Activated CD4-positive, alpha-beta T cell treated with anti-CD3 and anti-CD28 coated beads for 4 hours (primary cell): ENCODE data around the gene UGP2.
"Not testable (repeated sequence)": the region's sequence is repeated elsewhere in the genome, so short reads cannot be mapped to it uniquely, and the experiment has no call there.

ENCODE experiments used
- DNase-seq, 2 donors: peaks; one replicate each; pipeline ENCODE4 v3.0.0-alpha.2; 2020

UGP2 gene

DNA sequence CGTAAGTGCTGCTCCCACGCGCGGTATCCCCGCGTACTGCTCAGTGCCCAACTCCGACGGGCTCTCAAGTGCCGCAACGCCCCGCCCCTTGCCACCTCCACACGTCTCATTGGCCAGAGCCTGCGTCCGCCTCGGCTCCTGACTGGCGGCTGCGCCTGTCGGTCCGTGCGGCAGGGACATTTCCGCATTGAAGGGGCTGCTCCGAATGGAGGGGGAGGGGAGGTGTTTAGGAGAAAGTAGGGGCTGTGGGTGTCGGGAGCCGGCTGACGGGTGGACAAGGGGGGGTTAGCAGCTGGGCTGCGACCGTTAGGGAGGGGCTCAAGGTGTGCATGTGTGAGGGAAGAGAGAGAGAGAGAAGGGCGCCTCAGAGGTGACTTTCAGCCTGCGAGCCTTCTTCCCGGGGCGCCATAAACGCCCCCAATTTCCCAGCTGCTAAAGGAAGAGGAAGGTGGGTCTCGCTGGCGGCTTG is 877 bp upstream of the UGP2 start:
- peak; percentile 97 to 98 for DNase-seq

DNA sequence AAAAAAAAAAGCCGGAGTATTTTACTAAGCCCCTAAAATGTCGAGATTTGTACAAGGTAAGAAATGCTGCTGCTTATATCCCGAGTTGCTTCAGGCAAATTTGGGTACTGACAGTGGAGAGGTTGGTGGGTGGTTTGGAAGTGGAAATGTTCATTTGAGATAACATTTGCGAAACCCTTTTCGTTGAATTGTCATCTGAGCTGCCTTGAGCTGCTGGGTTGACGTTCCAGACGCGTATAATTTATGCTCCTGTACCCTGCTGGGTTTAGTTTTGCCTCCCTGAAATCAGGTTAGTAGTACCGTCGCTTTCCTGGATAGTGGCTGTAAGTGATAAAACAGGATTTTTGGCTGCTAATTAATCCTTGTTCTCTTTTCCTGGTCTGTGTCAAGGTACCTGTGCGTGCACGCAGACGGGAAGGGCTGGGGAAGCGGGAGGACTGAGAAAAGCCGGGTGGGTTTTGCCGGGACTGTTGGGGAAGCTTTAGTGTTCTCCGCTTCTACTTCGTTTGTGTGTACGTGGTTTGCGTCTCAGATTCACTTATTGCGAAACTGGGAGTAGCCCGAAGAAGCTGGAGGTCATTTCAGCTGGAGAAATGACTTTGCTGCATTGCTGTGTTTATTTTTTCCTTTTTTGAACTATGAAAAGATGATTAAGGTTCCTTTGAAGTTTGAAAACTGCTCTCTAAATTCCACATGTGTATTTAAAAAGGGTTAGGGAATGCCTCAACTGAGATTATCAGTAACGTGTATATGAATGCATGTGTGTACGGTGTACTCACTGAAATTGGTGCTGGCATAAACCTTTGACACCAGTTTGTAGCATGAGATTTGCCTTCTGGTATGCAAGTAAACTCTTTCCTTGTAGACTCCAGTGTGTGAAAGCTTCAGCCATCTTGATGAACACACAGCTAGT is 709 bp downstream of the UGP2 start:
- DNase-seq = no peak

DNA sequence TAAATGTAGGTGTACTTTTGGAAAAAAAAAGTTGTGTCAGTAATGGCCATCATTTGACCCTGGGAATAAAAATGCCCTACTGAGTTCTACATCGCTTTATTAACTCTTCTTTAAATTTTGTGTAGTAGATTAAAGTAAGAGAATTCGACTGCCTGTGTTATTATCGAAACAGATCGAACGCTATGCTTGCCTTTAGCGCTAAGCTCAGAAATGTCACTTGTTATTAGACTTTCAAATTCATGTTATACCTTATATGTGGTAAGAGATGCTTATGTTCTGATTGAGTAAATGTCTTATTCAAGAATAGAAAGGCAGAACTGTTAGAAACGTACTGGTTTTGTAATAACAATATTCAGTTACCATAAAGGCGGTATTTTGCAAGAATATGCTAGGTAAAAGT is 1.4 kb downstream of the UGP2 start:
- no peak for DNase-seq

DNA sequence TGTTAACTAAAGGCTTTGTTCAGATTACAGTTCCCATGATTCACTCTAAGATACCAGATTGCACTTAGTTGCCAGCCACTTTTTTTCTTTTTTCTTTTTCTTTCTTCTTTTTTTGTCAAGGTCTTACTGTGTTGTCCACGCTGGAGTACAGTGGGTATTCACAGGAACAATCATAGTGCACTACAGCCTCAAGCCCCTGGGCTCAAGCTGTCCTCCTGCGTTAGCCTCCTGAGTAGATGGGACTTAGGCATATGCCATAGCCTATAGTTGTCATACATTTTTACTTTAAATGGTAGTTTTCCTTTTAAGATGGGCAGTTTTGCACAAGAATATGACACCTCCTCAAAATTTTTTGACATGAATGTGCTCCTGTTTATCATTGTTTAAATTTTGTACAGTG is 2.1 kb downstream of the UGP2 start:
- DNase-seq = no peak

DNA sequence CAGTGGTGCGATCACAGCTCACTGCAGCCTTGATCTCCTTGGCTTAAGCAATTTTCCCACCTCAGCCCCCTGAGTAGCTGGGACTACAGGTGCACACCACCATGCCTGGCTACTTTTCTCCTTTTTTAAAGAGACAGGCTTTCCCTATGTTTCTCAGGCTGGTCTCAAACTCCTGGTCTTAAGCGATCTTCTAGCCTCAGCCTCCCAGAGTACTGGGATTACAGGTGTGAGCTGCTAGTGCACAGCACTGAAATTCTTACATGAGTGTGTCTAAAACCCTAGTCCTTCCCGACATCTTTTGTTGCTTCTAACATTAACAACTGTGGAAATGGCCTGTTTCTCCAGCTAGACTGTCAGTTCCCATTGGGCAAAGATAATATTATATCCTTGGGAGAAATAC is 2.9 kb downstream of the UGP2 start:
- DNase-seq = no peak

DNA sequence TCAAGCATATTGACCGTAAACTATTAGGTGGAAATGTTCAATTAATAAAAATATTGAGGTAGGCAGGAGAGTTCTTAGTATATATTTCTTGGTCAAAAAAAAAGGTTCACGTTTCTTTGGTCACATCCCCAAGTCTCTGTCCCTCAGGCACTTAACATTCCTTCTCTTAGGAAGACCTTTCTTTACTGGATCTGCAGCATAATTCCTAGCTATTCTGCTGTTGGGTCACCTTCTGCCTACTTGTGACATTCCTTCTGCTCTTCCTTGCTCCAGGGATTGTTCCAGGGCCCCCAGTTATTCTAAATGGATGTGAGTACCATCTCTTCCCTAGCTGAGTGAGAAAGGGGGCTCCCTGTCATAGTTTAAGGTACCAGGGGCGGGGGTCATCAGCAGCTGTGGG is 4.2 kb downstream of the UGP2 start:
- no peak for DNase-seq

DNA sequence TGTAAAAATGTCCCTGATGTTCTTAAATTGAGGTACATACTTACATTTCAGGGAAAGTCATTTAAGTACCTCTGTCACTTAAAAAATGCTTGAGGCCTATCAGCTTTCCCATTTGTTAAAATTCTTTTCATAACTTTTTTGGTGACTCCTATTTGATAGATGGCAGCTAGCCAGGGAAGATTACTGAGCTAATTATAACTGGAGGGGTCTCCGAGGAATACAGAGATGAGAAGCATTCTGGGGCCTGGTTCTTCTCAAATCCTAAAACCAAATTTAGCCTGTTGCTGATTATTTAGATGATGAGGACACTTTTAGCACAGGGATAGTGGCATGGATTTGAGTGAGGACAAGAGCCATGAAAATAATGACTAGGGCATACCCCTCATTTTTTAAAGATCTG is 4.8 kb downstream of the UGP2 start:
- DNase-seq = no peak

DNA sequence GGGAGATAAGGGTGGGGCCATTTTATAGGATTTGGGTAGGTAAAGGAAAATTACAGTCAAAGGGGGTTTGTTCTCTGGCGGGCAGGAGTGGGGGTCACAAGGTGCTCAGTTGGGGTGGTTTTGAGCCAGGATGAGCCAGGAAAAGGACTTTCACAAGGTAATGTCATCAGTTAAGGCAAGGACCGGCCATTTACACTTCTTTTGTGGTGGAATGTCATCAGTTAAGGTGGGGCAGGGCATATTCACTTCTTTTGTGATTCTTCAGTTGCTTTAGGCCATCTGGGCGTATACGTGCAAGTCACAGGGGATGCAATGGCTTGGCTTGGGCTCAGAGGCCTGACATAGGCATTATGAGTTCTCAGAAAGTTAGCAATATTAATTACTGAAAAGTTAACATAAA is 5.9 kb downstream of the UGP2 start:
- DNase-seq = not testable (repeated sequence)

DNA sequence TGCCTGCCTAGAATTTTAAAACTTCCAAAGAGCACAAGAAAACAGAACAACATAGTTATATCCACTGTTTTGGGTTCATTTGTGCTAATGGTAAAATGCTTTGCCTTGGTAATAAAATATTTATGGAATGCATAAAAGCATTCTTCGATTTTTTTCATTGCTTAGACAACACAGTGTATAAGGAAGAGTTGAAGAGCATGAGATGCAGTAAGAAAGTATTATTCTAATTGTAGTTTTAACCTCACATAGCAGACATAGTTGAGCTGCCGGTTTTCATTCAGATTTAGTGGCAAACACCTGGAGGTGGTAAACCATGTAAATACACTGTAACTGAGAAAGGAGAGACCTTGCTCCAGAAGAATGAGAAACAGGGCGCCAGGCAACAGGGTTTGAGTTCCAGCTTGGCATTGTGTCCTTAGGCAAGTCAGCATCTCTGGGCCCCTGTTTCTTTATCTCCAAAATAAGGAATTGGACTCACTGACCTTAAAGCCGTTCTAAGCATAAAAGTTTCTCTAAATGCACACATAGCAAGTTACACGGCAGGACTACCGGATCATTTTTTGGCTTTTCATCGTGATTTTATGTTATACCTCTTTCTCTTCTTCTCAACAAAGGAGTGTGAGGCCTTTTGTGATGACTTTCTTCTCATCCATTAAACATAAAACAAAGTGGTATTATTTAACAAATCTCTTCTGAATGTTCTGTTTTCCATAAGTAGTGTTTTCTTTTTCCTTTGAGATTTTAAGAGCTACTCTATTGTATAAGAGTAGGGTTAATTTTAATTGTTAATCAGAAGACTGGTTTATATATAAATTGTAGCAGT is 7.9 kb downstream of the UGP2 start:
- DNase-seq = no peak

DNA sequence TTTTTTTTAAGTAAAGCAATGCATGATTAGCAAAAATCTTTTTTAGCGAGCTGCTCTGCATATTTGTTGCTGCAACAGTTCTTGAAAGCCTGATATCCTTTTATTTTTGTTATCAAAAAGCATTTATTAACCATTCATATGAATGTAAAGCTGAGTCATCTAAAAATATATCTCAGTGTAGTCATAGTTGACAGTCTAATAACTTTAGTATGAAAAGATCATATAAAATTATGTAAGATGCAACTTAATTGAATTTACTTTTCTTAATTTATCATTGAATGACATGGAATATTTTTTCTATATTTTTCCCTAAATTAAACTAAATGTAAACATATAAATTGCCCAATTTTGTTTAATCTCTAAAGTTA is 8.5 kb downstream of the UGP2 start:
- no peak for DNase-seq

DNA sequence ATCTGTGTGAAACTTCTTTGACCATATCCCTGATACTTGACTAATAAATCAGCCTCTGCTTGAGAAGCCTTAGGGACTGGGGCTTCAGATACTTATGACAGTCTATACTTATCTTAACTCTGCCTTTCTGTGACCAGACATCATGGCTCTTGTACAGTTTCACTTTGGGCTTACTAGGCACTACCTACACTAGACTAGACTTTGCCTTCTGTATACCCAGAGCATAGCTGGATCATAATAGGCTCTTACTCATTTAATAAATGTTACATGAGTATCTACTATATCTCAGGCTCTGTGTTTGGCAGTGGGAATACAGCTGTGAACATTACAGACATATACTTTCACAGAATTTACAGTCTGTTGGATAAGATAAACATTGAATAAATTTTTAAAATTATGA is 9.0 kb downstream of the UGP2 start:
- no peak for DNase-seq

DNA sequence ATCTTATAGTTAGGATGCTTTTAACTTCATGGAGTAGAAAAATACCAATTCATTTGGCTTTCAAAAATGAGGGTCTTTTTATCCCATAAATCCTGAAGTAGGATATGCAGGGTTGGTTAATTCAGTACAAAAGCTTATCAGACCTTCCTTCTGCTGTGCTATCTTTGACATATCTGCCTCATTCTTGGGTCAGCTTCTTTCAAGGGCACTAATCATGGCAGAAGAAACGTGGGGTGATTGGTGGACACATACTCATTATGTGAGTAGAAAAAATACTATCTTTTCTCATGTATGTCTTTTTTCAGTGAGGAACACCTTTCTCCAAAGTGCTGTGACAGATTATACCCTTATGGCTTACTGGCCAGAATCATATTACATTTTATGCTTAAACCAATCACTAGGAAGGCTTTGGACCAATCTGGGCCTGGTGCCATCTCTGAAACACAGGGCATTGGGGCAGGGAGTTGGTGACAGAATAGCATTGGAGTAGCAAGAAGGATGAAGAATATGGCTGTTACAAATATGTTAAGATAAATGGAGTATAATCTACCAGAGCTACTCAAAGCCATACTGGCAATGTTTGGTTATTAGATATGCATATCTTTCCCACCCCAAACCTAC is 10.1 kb downstream of the UGP2 start:
- DNase-seq = no peak

DNA sequence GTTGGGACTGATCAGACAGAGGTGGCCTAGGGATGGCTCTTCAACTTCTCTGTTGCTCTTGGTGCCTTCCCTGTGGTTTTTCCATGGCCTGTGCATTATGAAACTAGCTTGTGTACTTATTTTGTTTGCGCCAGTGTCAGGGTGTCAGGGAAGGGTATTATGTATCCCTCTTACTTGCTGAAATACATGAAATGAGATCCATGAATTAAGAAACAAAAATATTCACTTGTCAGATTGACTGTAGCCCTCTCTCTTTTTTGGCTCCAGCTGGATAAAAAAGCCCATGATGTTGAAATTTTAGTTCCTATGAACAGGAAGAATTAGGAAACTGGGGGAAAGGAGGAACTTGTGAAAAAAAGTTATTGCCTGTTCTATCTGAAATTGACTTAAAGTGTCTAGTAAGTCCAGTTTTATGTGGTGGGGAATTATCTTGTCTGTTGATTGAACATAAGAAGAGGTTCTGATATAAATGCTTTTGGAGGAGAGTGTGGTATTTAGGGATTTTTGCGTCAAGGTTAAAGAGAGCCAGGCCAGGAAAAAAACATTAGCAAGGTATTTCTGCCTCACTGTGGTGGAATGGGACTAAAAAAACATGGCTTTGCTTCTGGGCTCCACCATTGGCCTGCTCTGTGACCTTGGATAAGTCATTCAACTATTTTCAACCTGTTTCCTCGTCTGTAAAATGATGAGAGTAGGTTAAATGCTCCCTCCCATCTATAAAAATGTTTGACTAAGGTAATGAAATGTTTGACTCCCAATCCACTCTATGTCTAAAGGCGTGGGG is 12.0 kb downstream of the UGP2 start:
- DNase-seq = no peak

DNA sequence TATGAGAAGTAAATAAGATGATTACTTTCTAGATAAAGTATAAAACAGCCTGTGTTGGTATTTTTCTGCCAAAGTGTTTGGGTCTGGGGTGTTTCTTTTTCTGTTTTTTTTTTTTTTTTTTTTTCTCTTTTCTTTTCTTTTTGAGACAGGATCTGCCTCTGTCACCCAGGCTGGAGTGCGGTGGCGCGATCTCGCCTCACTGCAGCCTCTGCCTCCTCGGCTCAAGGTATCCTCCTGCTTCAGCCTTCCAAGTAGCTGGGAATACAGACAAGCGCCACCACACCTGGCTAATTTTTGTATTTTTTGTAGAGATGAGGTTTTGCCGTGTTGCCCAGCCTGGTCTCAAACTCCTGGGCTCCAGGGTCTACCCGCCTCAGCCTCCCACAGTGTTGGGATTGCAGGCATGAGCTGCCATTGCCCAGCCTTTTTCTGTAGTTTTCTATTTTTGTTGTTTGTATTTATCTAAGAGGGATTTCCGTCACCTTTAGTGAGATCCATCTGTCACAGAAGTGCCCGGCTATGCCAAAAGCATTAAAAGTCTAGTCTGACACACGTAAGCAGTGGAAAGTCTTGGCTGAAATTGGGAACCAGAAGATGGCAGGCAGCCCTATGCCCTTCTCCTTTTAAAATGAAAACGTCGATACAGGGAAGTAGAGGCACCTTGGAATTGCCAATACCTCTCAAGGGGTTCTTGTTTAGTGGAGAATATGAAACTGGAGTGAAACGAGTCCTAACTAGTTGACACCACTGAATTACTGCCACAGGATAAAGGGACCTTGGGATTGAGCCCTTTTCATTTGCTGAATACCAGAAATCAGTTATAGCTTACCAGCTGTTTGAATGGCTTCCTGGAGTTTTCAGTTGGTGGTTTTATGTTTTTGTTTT is 14.0 kb downstream of the UGP2 start:
- no peak for DNase-seq

DNA sequence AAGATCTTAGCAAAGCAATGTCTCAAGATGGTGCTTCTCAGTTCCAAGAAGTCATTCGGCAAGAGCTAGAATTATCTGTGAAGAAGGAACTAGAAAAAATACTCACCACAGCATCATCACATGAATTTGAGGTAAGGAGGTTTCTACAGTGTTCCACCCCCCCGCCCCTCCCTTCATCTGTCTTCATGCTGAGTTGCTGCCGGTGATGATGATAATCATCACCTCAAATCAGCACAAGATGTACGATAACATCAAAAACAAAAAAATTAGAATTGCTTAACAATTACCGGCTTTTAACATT is 14.6 kb downstream of the UGP2 start:
- peak; percentile 38 to 58 for DNase-seq

DNA sequence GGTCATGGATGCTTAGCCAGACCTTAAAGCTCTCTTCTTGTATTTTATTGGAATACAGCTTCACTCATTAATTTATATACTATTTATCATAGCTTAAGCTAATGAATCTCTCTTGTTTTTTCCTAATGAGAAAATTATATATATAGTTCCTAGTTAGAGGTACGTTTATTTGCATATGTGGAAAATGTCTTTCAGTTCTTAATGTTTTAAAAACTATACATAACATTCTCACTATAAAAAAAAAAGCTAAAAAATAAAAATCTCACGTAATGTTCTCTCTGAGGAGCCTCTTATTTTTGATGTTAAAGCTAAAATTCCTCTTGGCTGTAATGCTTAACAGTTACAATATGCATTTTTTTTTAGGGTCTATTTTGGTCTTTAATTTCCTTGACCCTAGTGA is 16.6 kb downstream of the UGP2 start:
- no peak for DNase-seq

DNA sequence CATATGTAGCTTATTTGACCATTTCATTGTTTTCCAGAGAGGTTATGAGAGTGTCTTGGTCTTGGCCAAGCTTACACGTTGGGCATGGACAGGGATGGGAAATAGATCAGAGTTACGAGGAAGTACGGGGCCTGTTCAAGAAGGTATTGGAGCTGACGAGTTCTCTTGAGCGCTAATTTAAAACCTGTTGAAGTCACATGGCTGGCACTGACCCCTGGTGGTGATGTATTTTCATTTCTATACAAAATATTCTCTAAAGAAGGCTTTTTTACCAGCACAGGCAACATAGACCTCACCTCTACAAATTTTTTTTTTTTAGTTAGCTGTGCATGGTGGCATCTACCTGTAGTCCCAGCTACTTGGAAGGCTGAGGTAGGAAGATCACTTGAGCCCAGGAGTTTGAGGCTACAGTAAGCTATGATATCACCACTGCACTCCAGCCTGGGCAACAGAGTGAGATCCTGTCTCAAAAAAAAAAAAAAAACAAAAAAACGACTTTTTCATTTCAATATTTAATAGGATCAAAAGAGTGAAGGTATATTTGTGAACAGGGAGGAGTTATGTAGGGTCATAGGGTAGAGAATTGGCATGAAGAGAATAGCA is 19.6 kb downstream of the UGP2 start:
- DNase-seq = peak; percentile 60 to 73

DNA sequence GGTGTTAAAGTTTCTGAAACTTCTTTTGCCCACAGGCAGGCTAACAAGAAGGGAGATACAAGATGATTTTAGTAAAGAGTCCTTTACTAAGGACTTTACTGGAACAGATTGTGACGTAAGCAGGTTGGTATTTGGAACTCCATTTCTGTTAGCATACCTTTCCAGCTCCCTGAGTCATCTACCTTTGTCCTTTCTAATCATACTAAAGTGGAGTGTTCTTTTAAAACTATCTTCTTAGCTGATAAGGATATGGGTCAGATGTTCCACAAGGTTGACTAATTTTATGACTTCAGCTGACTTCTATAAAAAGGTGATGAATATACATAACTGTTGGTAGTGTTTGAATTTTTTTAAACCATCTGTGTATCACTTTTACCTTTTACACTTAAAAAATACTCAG is 21.1 kb downstream of the UGP2 start:
- DNase-seq = no peak

DNA sequence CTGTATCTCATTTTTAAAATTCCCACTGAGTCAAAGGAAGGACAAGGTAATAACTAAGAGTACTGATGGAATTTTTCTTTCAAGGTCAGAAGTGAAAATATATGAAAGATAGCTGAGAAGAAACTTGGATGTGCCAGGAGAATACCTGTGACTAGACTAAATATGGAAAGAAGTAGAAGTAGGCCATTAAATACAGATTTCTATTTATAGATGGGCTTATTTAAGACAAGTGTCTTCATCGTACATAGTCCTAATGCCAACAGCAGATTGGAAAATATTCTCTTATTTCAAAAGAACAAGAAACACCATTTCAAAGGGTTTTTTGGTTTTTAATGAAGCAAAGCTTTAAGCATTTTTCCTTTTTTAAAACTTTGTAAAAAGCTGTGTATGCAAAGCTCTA is 22.0 kb downstream of the UGP2 start:
- no peak for DNase-seq

DNA sequence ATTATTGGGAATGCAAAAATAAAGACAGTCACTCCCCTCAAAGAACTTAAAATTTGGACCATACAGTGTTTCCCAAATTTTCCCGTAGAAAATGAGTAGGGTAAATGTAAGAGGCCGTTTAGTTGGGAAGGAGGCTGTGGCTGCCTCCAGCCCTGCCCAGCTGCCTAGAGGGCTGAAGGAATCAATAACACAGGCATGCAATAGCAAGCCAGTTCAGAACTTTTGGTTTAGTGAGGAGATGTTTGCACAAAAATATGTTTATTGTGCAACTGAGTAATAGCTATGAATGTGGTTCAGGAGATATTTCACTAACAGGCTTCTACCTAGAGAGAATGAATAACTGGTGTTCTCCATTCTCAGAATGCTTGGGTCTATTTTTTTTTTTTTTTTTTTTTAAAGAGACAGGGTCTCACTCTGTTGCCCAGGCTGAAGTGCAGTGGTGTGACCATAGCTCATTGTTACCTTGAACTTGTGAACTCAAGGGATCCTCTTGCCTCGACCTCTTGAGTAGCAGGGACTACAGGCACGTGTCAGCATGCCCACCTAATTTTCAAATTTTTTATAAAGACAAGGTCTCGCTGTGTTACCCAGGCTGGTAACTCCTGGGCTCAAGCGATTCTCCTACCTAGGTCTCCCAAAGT is 23.6 kb downstream of the UGP2 start:
- no peak for DNase-seq
